GM21529 (cell line): Measurements from ENCODE around the gene SLC39A8.
"Not testable (repeated sequence)": the region's sequence is repeated elsewhere in the genome, so short reads cannot be mapped to it uniquely, and the experiment has no call there.

ENCODE experiments used
- ATAC-seq: cut with Tn5 transposase; IDR thresholded peaks from one replicate; pipeline ENCODE4 v1.9.1; 2021; ENCODE audit not compliant: unreplicated experiment

The SLC39A8 gene

DNA sequence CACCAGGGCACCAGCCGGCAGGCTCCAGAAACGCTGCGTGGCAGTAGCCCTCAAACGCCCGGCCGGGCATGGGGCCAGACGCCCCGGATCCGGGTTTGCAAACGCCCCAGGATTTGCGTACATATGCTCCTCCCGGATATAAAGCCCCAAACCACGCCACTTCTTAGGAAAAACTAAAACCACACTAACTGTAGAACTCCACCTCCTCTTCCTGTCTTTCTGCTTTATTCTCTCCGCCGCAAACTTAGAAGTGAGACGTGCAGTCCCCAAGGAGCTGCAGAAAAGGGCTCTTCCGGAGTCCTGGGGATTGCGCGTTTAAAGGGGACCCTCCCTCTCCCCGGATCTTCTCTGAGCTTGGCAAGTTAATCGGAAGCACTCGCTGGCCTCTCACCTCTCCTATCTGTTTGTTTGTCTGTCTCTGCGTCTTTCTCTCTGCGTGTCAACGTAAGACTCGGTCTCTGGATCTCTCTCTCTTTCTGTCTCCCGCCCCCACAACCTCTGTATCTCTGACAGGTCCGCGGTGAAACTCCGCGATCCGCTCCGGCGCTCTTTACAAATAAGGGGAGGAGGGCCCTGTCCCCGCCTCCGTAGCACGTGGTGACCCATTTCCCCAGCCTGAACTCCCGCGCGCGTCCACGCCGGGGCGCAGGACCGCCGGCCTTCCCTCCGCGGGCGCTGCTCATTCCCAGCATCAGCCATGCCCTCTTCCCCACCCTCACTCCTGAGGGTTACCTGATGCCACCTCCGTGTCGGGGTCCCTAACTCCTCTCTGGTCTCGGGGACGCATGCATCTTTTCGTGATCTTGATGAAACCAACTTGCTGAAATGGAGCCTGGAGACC lies at the start of gene SLC39A8:
SLC39A8 (minus strand) TSS at position 529 of the 841 bp plus-strand sequence. CDS start 820 bp downstream, outside the sequence.
- ATAC-seq, result peak; percentile 77

DNA sequence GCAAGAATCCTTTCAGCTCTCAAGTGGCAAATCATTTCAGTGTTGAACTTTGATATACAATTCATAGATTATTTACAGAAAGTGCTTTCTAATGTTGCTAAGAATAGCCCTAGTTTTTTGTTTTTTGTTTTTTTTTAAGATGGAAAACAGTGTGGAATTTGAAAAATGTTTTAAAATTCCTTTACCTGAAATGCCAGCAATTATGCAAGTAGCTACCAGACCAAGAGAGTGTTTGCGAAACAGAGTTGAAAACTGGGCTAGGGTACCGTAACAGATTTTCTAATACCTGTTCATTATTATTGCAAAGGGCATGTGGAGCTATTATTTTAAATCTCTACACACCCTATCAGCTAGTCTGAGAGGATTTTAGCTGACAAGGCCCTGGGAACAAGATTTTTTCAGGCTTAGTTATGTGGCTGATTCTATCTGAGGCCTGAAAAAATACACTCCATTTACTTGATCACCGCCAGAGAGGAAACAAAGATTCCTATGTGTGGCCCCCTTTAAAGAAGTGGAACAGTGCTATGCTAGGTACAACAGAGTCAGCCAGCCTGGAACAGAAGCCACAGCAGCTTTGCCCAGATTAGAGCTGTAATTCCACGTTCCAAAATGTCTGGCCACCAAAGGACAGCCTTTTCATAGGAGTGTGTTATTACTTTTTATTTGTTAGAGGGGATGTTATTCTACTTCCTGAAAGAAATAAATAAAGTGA lies 46.9 kb upstream of the SLC39A8 start:
- no peak for ATAC-seq

- peak; percentile 96 for ATAC-seq
Observed at GRCh38 chr4:102390438-102390837, 45.2 kb upstream of the SLC39A8 start.

- no peak for ATAC-seq
Observed at GRCh38 chr4:102388611-102389010, 43.3 kb upstream of the SLC39A8 start.

DNA sequence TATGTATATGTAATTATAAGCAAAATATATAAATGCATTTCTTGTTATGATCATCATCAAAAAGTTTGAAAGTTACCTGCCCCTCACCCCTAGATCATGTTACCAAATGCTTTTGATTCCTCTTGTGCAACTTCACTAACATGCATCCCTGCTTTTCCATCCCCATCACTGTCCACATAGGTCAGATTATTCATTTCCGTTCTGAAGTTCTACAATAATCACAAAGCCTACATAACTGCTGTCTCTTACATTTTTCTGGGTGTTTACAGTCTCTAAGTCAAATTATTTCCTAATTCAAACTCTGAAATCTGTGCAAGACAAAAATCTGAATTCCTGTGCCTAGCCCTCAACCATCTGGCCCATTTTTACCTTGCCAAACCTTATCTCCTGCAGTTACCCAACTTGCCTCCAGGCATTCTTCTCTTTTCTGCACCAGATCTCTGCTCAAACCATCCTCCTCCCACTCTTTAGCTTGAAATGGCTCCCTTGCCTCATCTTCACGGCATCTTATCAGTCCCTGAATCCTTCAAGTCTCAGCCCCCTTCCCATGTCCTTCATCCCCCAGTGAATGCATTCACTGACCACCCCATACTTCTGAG lies 42.4 kb upstream of the SLC39A8 start:
- ATAC-seq, result no peak

- ATAC-seq, result no peak
Observed at GRCh38 chr4:102386966-102387365, 41.7 kb upstream of the SLC39A8 start.

DNA sequence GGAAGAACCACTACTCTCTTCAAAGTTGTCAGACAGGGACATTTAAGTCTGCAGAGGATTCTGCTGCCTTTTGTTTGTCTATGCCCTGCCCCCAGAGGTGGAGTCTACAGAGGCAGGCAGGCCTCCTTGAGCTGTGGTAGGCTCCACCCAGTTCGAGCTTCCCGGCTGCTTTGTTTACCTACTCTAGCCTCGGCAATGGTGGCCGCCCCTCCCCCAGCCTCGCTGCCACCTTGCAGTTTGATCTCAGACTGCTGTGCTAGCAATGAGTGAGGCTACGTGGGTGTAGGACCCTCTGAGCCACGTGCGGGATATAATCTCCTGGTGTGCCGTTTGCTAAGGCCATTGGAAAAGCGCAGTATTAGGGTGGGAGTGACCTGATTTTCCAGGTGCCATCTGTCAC lies 35.0 kb upstream of the SLC39A8 start:
- ATAC-seq, result not testable (repeated sequence)

DNA sequence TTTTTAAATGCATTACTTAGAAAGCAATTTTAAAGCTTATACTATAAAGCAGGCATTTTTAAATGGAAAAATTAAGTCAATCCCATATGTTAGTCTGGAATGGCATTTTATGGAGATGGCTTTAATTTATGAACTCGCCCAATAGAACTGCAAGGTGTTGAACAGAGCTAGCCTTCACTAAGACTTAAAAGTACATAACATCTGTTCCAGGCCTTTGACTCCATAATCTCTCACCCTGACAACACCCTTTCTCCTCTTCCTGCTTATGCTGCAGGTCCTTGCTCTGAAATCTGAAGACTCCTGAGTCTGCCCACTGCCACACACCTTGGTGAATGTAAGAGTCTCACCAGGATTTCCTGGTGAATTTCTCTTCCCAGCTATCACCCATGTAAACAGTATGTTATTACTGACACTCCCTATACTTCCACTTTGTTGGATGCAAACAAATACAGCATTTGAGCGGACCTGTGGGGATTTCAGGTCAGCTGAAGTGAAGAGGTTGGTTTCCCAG lies 17.7 kb upstream of the SLC39A8 start:
- ATAC-seq, result no peak

GRCh38 chr4:102358128-102358527 lies 12.8 kb upstream of the SLC39A8 start:
- no peak for ATAC-seq

DNA sequence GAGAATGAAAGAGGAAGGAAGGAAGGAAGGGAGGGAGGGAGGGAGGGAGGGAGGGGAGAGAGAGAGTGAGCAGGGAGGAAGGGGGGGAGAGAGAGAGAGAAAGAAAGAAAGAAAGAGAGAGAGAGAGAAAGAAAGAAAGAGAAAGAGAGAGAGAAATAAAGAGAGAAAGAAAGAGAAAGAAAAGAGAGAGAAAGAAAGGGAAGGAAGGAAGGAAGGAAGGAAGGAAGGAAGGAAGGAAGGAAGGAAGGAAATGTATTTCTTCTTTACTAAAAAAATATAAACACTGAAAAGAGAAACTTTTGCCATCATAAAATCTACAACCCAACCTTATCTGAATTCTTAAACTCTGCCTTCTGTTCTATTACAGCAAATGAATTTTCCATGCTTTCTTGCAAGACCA lies 12.4 kb upstream of the SLC39A8 start:
- not testable (repeated sequence) for ATAC-seq

DNA sequence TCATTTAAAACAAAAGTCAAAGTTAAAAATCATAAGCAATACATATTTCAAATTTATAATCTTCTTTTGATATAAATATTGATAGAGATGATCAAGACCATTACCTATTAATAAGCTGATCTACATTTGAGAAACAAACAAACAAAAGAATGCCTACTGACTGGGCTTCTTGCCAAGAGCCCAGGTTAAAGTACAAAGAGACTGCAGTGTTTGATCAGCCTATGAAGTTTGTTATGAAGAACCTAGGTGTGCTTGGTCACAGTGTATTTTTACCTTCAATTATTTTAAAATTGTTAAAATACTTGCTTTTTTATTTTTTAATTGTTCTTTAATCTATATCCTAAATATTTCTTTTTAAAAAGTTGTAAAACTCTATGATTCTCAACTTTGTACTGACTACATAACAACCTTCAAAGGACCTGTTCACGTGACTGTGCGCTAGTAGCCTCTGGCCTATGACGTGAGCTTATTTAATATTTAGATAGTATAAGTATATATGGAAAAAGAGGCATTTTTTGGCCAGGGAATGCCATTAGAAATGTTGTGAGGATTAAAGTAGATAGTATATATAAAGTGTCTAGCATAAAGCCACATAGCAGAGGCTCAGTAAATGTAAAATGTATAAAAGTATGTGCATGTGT lies 11.4 kb upstream of the SLC39A8 start:
- no peak for ATAC-seq

GRCh38 chr4:102355748-102356147 lies 10.5 kb upstream of the SLC39A8 start:
- no peak for ATAC-seq

DNA sequence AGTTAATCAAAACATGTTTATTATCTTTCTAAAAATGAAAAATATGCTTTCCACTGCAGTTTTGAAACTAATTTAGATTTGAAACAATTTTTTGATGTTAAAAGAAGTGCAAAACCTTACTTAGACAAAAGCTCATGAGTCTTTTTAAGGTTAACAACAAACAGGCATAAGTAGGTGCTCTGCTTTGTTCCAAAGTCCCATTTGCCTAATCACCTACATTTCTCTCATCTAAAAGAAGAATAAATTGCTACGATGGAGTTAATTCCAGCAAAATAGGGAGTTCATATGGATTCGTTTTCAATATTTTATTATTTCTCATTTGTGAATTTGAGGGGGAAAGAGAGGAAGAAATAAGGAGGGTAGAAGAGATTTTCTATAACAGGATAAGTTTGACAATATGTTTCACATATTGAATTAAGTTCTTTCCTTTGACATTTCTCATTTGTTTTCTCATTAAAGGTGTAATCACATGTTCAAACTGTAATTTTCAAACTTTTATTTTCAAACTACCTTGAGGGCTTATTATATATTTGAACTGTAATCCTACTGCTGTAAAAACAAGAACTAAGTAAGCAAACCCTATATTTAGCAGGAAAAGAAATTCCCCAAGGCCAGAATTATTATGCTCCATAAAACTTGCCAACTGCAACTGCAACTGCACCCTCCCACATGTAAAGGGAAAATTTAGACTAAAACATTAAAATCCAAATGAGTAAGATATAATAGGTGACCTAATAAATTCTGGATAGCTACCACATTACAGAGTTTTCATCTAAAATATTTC lies 9.6 kb upstream of the SLC39A8 start:
- ATAC-seq, result no peak

DNA sequence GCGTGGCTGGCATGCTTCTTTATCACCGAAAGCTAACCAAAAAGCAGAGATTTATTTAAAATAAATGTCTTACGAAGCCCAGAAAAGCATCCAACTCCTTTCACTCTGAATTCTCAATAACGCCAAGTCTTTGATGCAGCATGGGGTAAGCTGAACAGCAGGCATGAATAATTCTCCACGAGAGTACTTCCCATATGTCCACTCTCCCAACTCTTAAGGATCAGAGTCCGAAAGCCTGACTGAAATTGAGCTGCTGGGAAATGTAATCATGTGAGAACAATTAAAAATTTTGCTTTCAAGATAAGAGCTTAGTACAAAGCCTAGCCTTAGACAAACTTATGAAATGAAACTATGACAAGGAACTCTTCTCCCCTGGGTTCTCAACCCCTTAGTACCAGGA lies 7.5 kb upstream of the SLC39A8 start:
- ATAC-seq, result no peak

- no peak for ATAC-seq
Observed at GRCh38 chr4:102350634-102351033, 5.4 kb upstream of the SLC39A8 start.

GRCh38 chr4:102348701-102349100 lies 3.4 kb upstream of the SLC39A8 start:
- no peak for ATAC-seq

DNA sequence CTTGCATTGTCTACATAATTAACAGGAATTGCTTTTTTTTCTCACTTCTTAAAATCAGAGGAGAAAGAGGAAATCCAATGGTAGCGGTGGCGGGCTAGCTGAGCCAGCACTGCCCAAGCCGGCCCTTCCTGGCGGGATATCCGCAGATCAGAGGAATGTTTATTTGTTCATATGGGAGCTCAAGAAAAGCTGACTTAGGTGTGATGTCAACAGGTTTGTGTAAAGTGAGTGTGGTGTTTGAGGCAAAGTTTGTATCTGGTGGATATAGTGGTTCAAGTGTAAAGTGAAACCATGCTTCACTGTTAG lies 466 bp upstream of the SLC39A8 start:
- no peak for ATAC-seq

GRCh38 chr4:102344520-102344953 lies 745 bp downstream of the SLC39A8 start:
- peak; percentile 43 for ATAC-seq

DNA sequence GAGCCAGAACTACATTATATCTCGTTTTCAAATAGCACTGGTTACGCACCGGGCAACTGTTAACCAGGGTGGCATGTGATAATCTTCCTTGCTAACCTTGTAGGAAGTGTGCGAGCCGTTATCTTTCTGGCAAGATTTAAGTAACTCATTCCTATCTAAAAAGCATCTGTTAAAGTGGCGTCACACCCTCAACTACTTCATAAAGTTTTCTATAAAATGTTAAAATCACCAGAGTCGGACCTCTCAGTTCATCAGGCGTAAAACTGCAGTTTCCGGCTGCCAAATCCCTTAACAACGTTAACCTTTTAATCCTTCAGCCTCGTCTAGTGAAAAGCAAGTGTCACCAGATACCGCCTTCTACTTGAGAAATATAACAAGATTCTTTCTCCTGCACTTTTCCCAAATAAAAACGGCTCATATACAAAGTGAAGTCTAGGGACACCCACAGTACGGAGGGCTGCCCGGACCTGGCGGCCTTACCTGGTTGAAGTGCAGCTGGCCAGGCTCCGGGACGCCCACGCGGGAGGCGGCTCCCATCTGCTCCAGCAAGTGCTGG lies 1.2 kb downstream of the SLC39A8 start:
- ATAC-seq, result peak; percentile 36

- ATAC-seq, result no peak
Observed at GRCh38 chr4:102342404-102343074, 2.7 kb downstream of the SLC39A8 start.
